Measurements from ENCODE around the gene TRAPPC2L.

DNA sequence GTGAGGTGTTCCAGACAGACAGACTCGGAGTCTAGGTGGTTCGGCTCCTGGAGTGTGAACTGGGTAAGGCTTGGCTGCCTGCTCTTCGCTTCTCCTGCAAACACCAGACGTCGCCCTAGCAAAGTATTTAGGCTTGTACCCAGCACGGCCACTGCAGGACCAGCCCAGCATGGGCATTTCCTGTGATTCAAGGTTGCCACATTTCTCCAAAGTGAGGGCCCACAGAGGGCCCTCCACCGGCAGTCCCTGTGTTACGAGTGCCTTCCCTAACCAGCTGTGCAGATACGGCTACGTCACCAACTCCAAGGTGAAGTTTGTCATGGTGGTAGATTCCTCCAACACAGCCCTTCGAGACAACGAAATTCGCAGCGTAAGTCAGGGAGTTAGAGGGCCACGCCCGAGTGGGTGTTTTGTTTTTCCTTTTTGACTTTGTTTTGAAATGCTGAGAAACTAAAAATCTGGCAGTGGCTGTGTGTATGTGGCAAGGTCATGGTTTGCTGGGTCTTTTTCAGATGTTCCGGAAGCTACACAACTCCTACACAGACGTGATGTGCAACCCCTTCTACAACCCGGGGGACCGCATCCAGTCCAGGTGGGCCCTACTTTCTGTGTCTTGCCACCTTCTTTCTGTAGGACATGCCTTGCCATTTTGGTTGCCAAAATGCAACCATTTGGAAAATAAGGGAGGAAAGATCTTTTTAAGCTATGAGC, 2.6 kb downstream of the TRAPPC2L start:
- TF ChIP-seq, protein P1, sequence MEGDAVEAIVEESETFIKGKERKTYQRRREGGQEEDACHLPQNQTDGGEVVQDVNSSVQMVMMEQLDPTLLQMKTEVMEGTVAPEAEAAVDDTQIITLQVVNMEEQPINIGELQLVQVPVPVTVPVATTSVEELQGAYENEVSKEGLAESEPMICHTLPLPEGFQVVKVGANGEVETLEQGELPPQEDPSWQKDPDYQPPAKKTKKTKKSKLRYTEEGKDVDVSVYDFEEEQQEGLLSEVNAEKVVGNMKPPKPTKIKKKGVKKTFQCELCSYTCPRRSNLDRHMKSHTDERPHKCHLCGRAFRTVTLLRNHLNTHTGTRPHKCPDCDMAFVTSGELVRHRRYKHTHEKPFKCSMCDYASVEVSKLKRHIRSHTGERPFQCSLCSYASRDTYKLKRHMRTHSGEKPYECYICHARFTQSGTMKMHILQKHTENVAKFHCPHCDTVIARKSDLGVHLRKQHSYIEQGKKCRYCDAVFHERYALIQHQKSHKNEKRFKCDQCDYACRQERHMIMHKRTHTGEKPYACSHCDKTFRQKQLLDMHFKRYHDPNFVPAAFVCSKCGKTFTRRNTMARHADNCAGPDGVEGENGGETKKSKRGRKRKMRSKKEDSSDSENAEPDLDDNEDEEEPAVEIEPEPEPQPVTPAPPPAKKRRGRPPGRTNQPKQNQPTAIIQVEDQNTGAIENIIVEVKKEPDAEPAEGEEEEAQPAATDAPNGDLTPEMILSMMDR (IDR thresholded peaks at IDR 0.05) = no peak
- TF ChIP-seq POLR2A (IDR thresholded peaks at IDR 0.05) = no peak
